ENCODE measurements around the gene SNX21.
A peak's percentile ranks its signal among the peaks of the same experiment; 100 is the strongest.

Gene SNX21

GRCh38 chr20:45851501-45851900, 17.9 kb downstream of the SNX21 start:
- Histone ChIP-seq H3K36me3 (ENCODE audit: insufficient read depth, insufficient read length, low read length) (peaks cover 34% of the 10 kb centered on the region), H3K4me1 (ENCODE audit: insufficient read depth, insufficient read length) (peaks cover 9% of the 10 kb centered on the region), H3K9me3 (ENCODE audit: insufficient read depth, low read length) (no peaks in the 10 kb centered on the region), H3K4me3 (ENCODE audit: insufficient read length, low read depth) (no peak overlapping the region), H3K9ac (ENCODE audit: insufficient read length, low read depth) (no peak overlapping the region), H3K27me3 (ENCODE audit: insufficient read depth, insufficient read length) (no peaks in the 10 kb centered on the region)
- DNase-seq (ENCODE audit: low read depth, low spot score), result no peak
- TF ChIP-seq ZNF274 (IDR thresholded peaks at IDR 0.05; ENCODE audit: low read depth, low read length) (no peak), YY1 (IDR thresholded peaks at IDR 0.05; ENCODE audit: insufficient read depth, insufficient read length) (no peak), SUZ12 (IDR thresholded peaks at IDR 0.05; ENCODE audit: extremely low read depth, insufficient read depth, insufficient read length) (no peak)

GRCh38 chr20:45852326-45852725, 18.7 kb downstream of the SNX21 start:
- Histone ChIP-seq H3K9ac (ENCODE audit: insufficient read length, low read depth) (no peak overlapping the region), H3K4me3 (ENCODE audit: insufficient read length, low read depth) (no peak overlapping the region), H3K4me1 (ENCODE audit: insufficient read depth, insufficient read length) (peaks cover 9% of the 10 kb centered on the region), H3K36me3 (ENCODE audit: insufficient read depth, insufficient read length, low read length) (peaks cover 28% of the 10 kb centered on the region), H3K27me3 (ENCODE audit: insufficient read depth, insufficient read length) (no peaks in the 10 kb centered on the region), H3K9me3 (ENCODE audit: insufficient read depth, low read length) (no peaks in the 10 kb centered on the region)
- no peak for TF ChIP-seq ZNF274 (IDR thresholded peaks at IDR 0.05; ENCODE audit: low read depth, low read length)
- no peak for TF ChIP-seq YY1 (IDR thresholded peaks at IDR 0.05; ENCODE audit: insufficient read depth, insufficient read length)
- no peak for TF ChIP-seq SUZ12 (IDR thresholded peaks at IDR 0.05; ENCODE audit: extremely low read depth, insufficient read depth, insufficient read length)
- no peak for DNase-seq (ENCODE audit: low read depth, low spot score)

GRCh38 chr20:45853484-45853883, 19.9 kb downstream of the SNX21 start:
- Histone ChIP-seq H3K9ac (ENCODE audit: insufficient read length, low read depth) (no peak overlapping the region), H3K4me3 (ENCODE audit: insufficient read length, low read depth) (no peak overlapping the region), H3K36me3 (ENCODE audit: insufficient read depth, insufficient read length, low read length) (peaks cover 21% of the 10 kb centered on the region), H3K4me1 (ENCODE audit: insufficient read depth, insufficient read length) (peaks cover 10% of the 10 kb centered on the region), H3K27me3 (ENCODE audit: insufficient read depth, insufficient read length) (no peaks in the 10 kb centered on the region), H3K9me3 (ENCODE audit: insufficient read depth, low read length) (no peaks in the 10 kb centered on the region)
- TF ChIP-seq ZNF274 (IDR thresholded peaks at IDR 0.05; ENCODE audit: low read depth, low read length) (no peak), SUZ12 (IDR thresholded peaks at IDR 0.05; ENCODE audit: extremely low read depth, insufficient read depth, insufficient read length) (no peak), YY1 (IDR thresholded peaks at IDR 0.05; ENCODE audit: insufficient read depth, insufficient read length) (no peak)
- no peak for DNase-seq (ENCODE audit: low read depth, low spot score)

- Histone ChIP-seq H3K4me3 (ENCODE audit: insufficient read length, low read depth) (peak within 1 kb of the TSS; percentile 85), H3K27me3 (ENCODE audit: insufficient read depth, insufficient read length) (no peaks in the 10 kb centered on the region), H3K36me3 (ENCODE audit: insufficient read depth, insufficient read length, low read length) (peaks cover 18% of the 10 kb centered on the region), H3K4me1 (ENCODE audit: insufficient read depth, insufficient read length) (peaks cover 12% of the 10 kb centered on the region), H3K9me3 (ENCODE audit: insufficient read depth, low read length) (no peaks in the 10 kb centered on the region), H3K9ac (ENCODE audit: insufficient read length, low read depth) (peak within 1 kb of the TSS; percentile 91)
- peak; percentile 100 for DNase-seq (ENCODE audit: low read depth, low spot score)
- TF ChIP-seq YY1 (IDR thresholded peaks at IDR 0.05; ENCODE audit: insufficient read depth, insufficient read length) (no peak), SUZ12 (IDR thresholded peaks at IDR 0.05; ENCODE audit: extremely low read depth, insufficient read depth, insufficient read length) (no peak), ZNF274 (IDR thresholded peaks at IDR 0.05; ENCODE audit: low read depth, low read length) (no peak)
Measured at GRCh38 chr20:45857114-45857881, 23.7 kb downstream of the SNX21 start, which contains the start of the genes ACOT8 and ZSWIM3. Gene ACOT8, minus strand, starts transcription at chr20:45857392. Its CDS starts 77 bp downstream, at chr20:45857315. Gene ZSWIM3, plus strand, starts transcription at chr20:45857614. Its CDS starts 212 bp downstream, at chr20:45857826.

- H3K27me3 ChIP-seq (ENCODE audit: insufficient read depth, insufficient read length), result no peaks in the 10 kb centered on the region
- H3K36me3 ChIP-seq (ENCODE audit: insufficient read depth, insufficient read length, low read length), result peaks cover 18% of the 10 kb centered on the region
- no peak for TF ChIP-seq ZNF274 (IDR thresholded peaks at IDR 0.05; ENCODE audit: low read depth, low read length)
- TF ChIP-seq YY1 (IDR thresholded peaks at IDR 0.05; ENCODE audit: insufficient read depth, insufficient read length), result no peak
- no peak for TF ChIP-seq SUZ12 (IDR thresholded peaks at IDR 0.05; ENCODE audit: extremely low read depth, insufficient read depth, insufficient read length)
- H3K4me1 ChIP-seq (ENCODE audit: insufficient read depth, insufficient read length), result peaks cover 12% of the 10 kb centered on the region
- H3K9ac ChIP-seq (ENCODE audit: insufficient read length, low read depth), result peak overlapping the region; percentile 66
- no peaks in the 10 kb centered on the region for H3K9me3 ChIP-seq (ENCODE audit: insufficient read depth, low read length)
- H3K4me3 ChIP-seq (ENCODE audit: insufficient read length, low read depth), result peak overlapping the region; percentile 85
- DNase-seq (ENCODE audit: low read depth, low spot score), result no peak
Measured at GRCh38 chr20:45857882-45858216, 24.2 kb downstream of the SNX21 start.

GRCh38 chr20:45859916-45860315, 26.3 kb downstream of the SNX21 start:
- Histone ChIP-seq H3K4me1 (ENCODE audit: insufficient read depth, insufficient read length) (peaks cover 6% of the 10 kb centered on the region), H3K36me3 (ENCODE audit: insufficient read depth, insufficient read length, low read length) (peaks cover 8% of the 10 kb centered on the region), H3K9me3 (ENCODE audit: insufficient read depth, low read length) (no peaks in the 10 kb centered on the region), H3K4me3 (ENCODE audit: insufficient read length, low read depth) (no peak overlapping the region), H3K9ac (ENCODE audit: insufficient read length, low read depth) (no peak overlapping the region), H3K27me3 (ENCODE audit: insufficient read depth, insufficient read length) (no peaks in the 10 kb centered on the region)
- no peak for DNase-seq (ENCODE audit: low read depth, low spot score)
- no peak for TF ChIP-seq SUZ12 (IDR thresholded peaks at IDR 0.05; ENCODE audit: extremely low read depth, insufficient read depth, insufficient read length)
- no peak for TF ChIP-seq ZNF274 (IDR thresholded peaks at IDR 0.05; ENCODE audit: low read depth, low read length)
- TF ChIP-seq YY1 (IDR thresholded peaks at IDR 0.05; ENCODE audit: insufficient read depth, insufficient read length), result no peak

GRCh38 chr20:45860560-45861220, 27.1 kb downstream of the SNX21 start:
- peaks cover 4% of the 10 kb centered on the region for H3K36me3 ChIP-seq (ENCODE audit: insufficient read depth, insufficient read length, low read length)
- TF ChIP-seq SUZ12 (IDR thresholded peaks at IDR 0.05; ENCODE audit: extremely low read depth, insufficient read depth, insufficient read length) (no peak), ZNF274 (IDR thresholded peaks at IDR 0.05; ENCODE audit: low read depth, low read length) (no peak), YY1 (IDR thresholded peaks at IDR 0.05; ENCODE audit: insufficient read depth, insufficient read length) (no peak)
- no peak overlapping the region for H3K9ac ChIP-seq (ENCODE audit: insufficient read length, low read depth)
- H3K4me1 ChIP-seq (ENCODE audit: insufficient read depth, insufficient read length), result peaks cover 3% of the 10 kb centered on the region
- no peak overlapping the region for H3K4me3 ChIP-seq (ENCODE audit: insufficient read length, low read depth)
- no peaks in the 10 kb centered on the region for H3K9me3 ChIP-seq (ENCODE audit: insufficient read depth, low read length)
- DNase-seq (ENCODE audit: low read depth, low spot score), result no peak
- H3K27me3 ChIP-seq (ENCODE audit: insufficient read depth, insufficient read length), result no peaks in the 10 kb centered on the region

All from NT2/D1 (cell line).